ENCODE results near the gene MORC4.

Gene MORC4

DNA sequence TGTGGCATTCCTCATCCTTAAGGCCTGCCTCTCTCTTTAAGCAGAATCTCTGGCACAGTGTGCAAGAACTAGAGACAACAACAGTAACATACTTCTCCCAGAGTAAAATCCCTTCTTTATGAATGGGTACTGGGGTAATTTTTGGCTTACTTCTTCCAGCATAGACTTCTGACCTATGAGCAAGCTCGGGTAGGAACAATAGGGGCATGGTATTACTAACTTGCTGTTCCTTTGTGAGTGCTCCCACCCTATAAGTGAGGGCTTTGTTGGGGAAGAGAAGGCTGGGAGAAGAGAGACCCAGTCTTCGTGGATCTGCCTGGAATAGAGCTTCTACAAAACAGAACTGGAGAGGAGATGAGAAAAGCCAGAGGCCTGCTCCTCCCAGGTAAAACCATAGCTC, 49.6 kb downstream of the MORC4 start:
- ChIA-PET POLR2A (no interaction called here), CTCF (interaction anchor here (1.0 to 1.6 kb wide), 5 partner anchors 19 to 58 kb away, joined by 4 to 6 read pairs (median 4); no protein-coding TSS in a partner anchor)

DNA sequence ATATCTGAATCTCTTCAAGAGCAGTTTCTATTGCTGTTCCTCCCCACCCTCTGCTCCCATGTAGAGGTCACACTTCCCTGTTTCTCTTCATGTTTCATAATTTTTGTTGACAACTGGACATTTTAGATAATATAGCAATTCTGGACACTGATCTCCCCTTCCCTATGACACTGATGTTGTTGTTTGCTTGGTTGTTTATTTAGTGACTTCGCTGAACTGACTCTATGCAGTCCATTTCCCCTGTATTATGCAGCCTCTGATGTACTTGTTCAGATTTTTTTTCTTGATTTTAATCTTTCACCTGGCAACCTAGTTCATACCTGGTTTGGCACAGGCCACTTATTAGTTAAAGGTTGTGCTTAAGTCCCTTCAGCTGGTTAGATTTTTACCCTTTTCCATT, 50.6 kb downstream of the MORC4 start:
- ChIA-PET CTCF (interaction anchor here (1.0 to 1.5 kb wide), 3 partner anchors 50 to 56 kb away, joined by 3 to 4 read pairs (median 4); no protein-coding TSS in a partner anchor), POLR2A (no interaction called here)
- no peak for TF ChIP-seq CTCF (IDR thresholded peaks at IDR 0.05; ENCODE audit: insufficient read depth, low read length, missing control alignments)
- no peak for DNase-seq (ENCODE audit: low read depth, low spot score)
- no peak overlapping the region for H3K4me3 ChIP-seq (ENCODE audit: low read depth, low read length)

More for the DNA sequence above, 49.6 kb downstream of the MORC4 start:
- no peak for DNase-seq (ENCODE audit: low read depth, low spot score)
- no peak for TF ChIP-seq CTCF (IDR thresholded peaks at IDR 0.05; ENCODE audit: insufficient read depth, low read length, missing control alignments)
- H3K4me3 ChIP-seq (ENCODE audit: low read depth, low read length): no peak overlapping the region

- no peak for TF ChIP-seq CTCF (IDR thresholded peaks at IDR 0.05; ENCODE audit: insufficient read depth, low read length, missing control alignments)
- DNase-seq (ENCODE audit: low read depth, low spot score): no peak
- H3K4me3 ChIP-seq (ENCODE audit: low read depth, low read length): no peak overlapping the region
- CTCF ChIA-PET: interaction anchor here (0.8 to 1.0 kb wide), 2 partner anchors 44 to 54 kb away, joined by 3 to 4 read pairs; no protein-coding TSS in a partner anchor
- POLR2A ChIA-PET: no interaction called here
Observed at GRCh38 chrX:106948641-106949040, 51.4 kb downstream of the MORC4 start.

- no peak for DNase-seq (ENCODE audit: low read depth, low spot score)
- POLR2A ChIA-PET: no interaction called here
- CTCF ChIA-PET: no interaction called here
- no peak for TF ChIP-seq CTCF (IDR thresholded peaks at IDR 0.05; ENCODE audit: insufficient read depth, low read length, missing control alignments)
- H3K4me3 ChIP-seq (ENCODE audit: low read depth, low read length): no peak overlapping the region
Observed at GRCh38 chrX:106946464-106946863, 53.5 kb downstream of the MORC4 start.

GRCh38 chrX:106940068-106940467, 59.9 kb downstream of the MORC4 start:
- ChIA-PET CTCF (no interaction called here), POLR2A (no interaction called here)
- TF ChIP-seq CTCF (IDR thresholded peaks at IDR 0.05; ENCODE audit: insufficient read depth, low read length, missing control alignments): no peak
- DNase-seq (ENCODE audit: low read depth, low spot score): no peak
- H3K4me3 ChIP-seq (ENCODE audit: low read depth, low read length): no peak overlapping the region

DNA sequence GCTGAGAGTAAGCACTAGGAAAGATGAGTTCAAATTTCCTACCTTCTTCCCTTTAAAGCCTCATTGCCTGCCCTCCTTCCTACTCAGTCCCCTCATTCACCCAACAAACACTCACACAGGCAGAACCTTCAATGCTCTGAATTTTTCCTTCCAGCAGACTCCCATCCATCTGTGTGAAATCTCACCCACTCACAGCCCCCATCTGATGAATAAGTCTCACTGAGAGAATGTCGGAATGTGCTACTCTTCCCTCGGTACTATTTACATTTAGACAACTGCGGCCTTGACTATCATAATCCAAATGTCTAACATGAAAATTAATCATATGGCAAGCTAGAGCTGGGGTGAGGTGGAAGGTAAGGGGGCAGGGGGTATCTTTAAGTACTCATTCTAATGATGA, 60.4 kb downstream of the MORC4 start:
- no peak for DNase-seq (ENCODE audit: low read depth, low spot score)
- CTCF ChIA-PET: no interaction called here
- no peak overlapping the region for H3K4me3 ChIP-seq (ENCODE audit: low read depth, low read length)
- POLR2A ChIA-PET: no interaction called here
- TF ChIP-seq CTCF (IDR thresholded peaks at IDR 0.05; ENCODE audit: insufficient read depth, low read length, missing control alignments): no peak
